Measurements from ENCODE around the gene IFT81. TPM values are rescaled to one million over a fixed set of nuclear protein-coding genes. Genes with fewer than 3 reads are reported as not detected.

IFT81 gene
- total and polyA plus RNA-seq, 2 of the 13 experiments (the other 11 are each of a cell fraction or from before 2014, with no cell fraction given): 4.2 to 13.0 TPM

- 0 out of 2 replicates have a peak, but pooled peaks have one; percentile 40 for TF ChIP-seq ZNF414 (CRISPR knock-in tag; IDR thresholded peaks at IDR 0.05)
- TF ChIP-seq ARID4A (CRISPR knock-in tag; IDR thresholded peaks at IDR 0.05; ENCODE audit: borderline replicate concordance): peak; percentile 55; the same call in 1 of the 2 replicates
- no peak for TF ChIP-seq ZNF33A (CRISPR knock-in tag; IDR thresholded peaks at IDR 0.05; ENCODE audit: borderline replicate concordance)
- peak; percentile 72 for TF ChIP-seq FOXP4 (CRISPR knock-in tag; IDR thresholded peaks at IDR 0.05)
- TF ChIP-seq GMEB2 (CRISPR knock-in tag; IDR thresholded peaks at IDR 0.05; ENCODE audit: low read depth): no peak
- TF ChIP-seq RARA (CRISPR knock-in tag; IDR thresholded peaks at IDR 0.05): peak; percentile 66
- TF ChIP-seq NCOA2 (CRISPR knock-in tag; IDR thresholded peaks at IDR 0.05): peak; percentile 42; the same call in 1 of the 2 replicates
- TF ChIP-seq ZFX (CRISPR knock-in tag; IDR thresholded peaks at IDR 0.05; ENCODE audit: low read depth): peak; percentile 20; the same call in 1 of the 2 replicates
- peak in 1 of 2 experiments; percentile 59; a peak in 1 of 4 replicates for TF ChIP-seq EP300 (IDR thresholded peaks at IDR 0.05; ENCODE audit: low read depth in 2 of 2, low read length in 2 of 2)
- peak; percentile 44; the same call in 1 of the 2 replicates for TF ChIP-seq EP300 (CRISPR knock-in tag; IDR thresholded peaks at IDR 0.05; ENCODE audit: borderline replicate concordance)
- no peak for TF ChIP-seq SATB2 (CRISPR knock-in tag; IDR thresholded peaks at IDR 0.05)
- peak; percentile 14; the same call in 1 of the 2 replicates for TF ChIP-seq ZNF331 (CRISPR knock-in tag; IDR thresholded peaks at IDR 0.05)
- 0 out of 2 replicates have a peak, but pooled peaks have one; percentile 24 for TF ChIP-seq ZNF501 (CRISPR knock-in tag; IDR thresholded peaks at IDR 0.05)
- TF ChIP-seq CREM (IDR thresholded peaks at IDR 0.05): peak; percentile 28; the same call in 1 of the 2 replicates
- no peak for TF ChIP-seq CREM (CRISPR knock-in tag; IDR thresholded peaks at IDR 0.05)
- peak; percentile 92 for TF ChIP-seq PAXIP1 (CRISPR knock-in tag; conservative IDR thresholded peaks at IDR 0.05)
Observed at GRCh38 chr12:110199339-110200123, 75.4 kb downstream of the IFT81 start (continued).

Data from HepG2 (cell line).